GM12878 (cell line): ENCODE results near the gene RASSF8.

ENCODE experiments used
- CREM ChIP-seq: IDR thresholded peaks from 2 replicates; pipeline ENCODE4 v1.6.1; 2014; ENCODE audit warnings: antibody characterized with exemption, low read depth
- FOXK2 ChIP-seq: fragments of 450-650 bp; IDR thresholded peaks from 2 replicates; pipeline ENCODE4 v1.6.1; 2017; ENCODE audit warnings: mild to moderate bottlenecking, moderate library complexity
- RCOR1 ChIP-seq: conservative IDR thresholded peaks from 2 replicates; pipeline ENCODE4 v1.6.1; 2012; ENCODE audit warnings: low read depth, low read length, improper control_type of control experiment
- REST ChIP-seq: IDR thresholded peaks from 2 replicates; pipeline ENCODE4 v1.6.1; 2012; ENCODE audit warnings: mild to moderate bottlenecking, low read depth, low read length
- ZNF274 ChIP-seq: IDR thresholded peaks from one replicate; pipeline ENCODE4 v1.8.0; 2011; ENCODE audit not compliant: insufficient read length, insufficient read depth

GRCh38 chr12:25984759-25985158, 26.3 kb downstream of the RASSF8 start:
- TF ChIP-seq RCOR1 (no peak), CREM (no peak), REST (no peak), FOXK2 (no peak), ZNF274 (no peak)
